ENCODE measurements around the gene DUOXA2. TPM values are rescaled to one million over a fixed set of nuclear protein-coding genes. Genes with fewer than 3 reads are reported as not detected.
"Not testable (repeated sequence)": the region's sequence is repeated elsewhere in the genome, so short reads cannot be mapped to it uniquely, and the experiment has no call there.

The DUOXA2 gene
- polyA plus RNA-seq, 1 donor from 2014 or later = not detected

- Mint-ChIP-seq H3K4me3 (no peak overlapping the region), H3K4me1 (peaks cover 0 to 2% (median 0%) of the 10 kb centered on the region in 3 donors), H3K9me3 (no peaks in the 10 kb centered on the region), H3K27ac (no peak overlapping the region), H3K27me3 (peaks cover 28% of the 10 kb centered on the region), H3K36me3 (peaks cover 2% of the 10 kb centered on the region)
Observed at GRCh38 chr15:45089712-45090373, 24.3 kb upstream of the DUOXA2 start.

- Mint-ChIP-seq H3K27me3 (peaks cover 22% of the 10 kb centered on the region), H3K9me3 (no peaks in the 10 kb centered on the region), H3K27ac (no peak overlapping the region), H3K4me1 (peaks cover 0 to 2% (median 0%) of the 10 kb centered on the region in 3 donors), H3K4me3 (no peak overlapping the region), H3K36me3 (peaks cover 2% of the 10 kb centered on the region)
Observed at GRCh38 chr15:45091161-45091560, 23.0 kb upstream of the DUOXA2 start.

- peaks cover 22% of the 10 kb centered on the region for H3K27me3 Mint-ChIP-seq
Observed at GRCh38 chr15:45091576-45091975, 22.6 kb upstream of the DUOXA2 start.

GRCh38 chr15:45093013-45093412 lies 21.1 kb upstream of the DUOXA2 start:
- no peak overlapping the region for H3K27ac Mint-ChIP-seq
- H3K27me3 Mint-ChIP-seq = peaks cover 22% of the 10 kb centered on the region
- H3K4me1 Mint-ChIP-seq = peaks cover 0 to 2% (median 0%) of the 10 kb centered on the region in 3 donors
- H3K9me3 Mint-ChIP-seq = no peaks in the 10 kb centered on the region
- peaks cover 2% of the 10 kb centered on the region for H3K36me3 Mint-ChIP-seq
- no peak overlapping the region for H3K4me3 Mint-ChIP-seq

More at GRCh38 chr15:45091576-45091975, 22.6 kb upstream of the DUOXA2 start:
- Mint-ChIP-seq H3K27ac (no peak overlapping the region), H3K4me1 (peaks cover 0 to 2% (median 0%) of the 10 kb centered on the region in 3 donors), H3K9me3 (no peaks in the 10 kb centered on the region), H3K36me3 (peaks cover 2% of the 10 kb centered on the region), H3K4me3 (no peak overlapping the region)

DNA sequence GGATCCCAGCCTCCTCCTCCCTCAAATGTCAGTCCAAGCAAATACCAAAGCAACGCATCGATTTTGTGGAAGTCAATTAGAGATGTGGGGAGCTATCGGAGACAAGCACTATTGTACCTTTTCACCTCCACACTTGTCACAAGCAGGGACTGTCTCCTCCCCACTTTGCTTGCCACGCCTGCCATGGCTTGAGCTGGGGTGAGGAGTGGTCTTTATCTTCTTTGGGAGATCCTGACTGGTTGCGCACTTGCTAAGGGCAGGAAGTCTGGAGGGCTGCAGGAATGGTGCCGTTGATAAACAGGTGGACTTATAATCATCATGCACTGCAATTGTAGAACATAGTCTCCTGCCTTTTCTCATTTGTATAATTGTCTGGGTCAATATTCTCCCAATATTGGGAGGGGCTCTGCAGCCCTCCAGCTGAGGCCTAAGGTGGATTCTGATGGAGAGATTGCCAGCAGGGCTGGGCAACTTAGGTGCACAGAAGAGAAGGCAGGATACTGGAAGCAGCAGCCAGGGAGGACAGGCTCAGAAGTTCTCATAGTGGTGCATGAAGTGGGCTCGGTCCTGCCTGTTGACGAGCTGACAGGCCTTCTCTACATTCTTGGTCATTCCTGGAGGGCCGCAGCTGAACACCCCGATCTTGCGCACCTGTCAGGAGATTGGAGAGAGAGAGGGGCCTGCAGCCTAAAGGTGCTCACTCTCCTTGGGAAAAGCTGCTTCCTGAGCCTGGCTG lies 20.3 kb upstream of the DUOXA2 start:
- Mint-ChIP-seq H3K4me3 (no peak overlapping the region), H3K4me1 (peaks cover 0 to 2% (median 0%) of the 10 kb centered on the region in 3 donors), H3K27me3 (peaks cover 22% of the 10 kb centered on the region), H3K36me3 (peaks cover 2% of the 10 kb centered on the region), H3K27ac (no peak overlapping the region), H3K9me3 (no peaks in the 10 kb centered on the region)

DNA sequence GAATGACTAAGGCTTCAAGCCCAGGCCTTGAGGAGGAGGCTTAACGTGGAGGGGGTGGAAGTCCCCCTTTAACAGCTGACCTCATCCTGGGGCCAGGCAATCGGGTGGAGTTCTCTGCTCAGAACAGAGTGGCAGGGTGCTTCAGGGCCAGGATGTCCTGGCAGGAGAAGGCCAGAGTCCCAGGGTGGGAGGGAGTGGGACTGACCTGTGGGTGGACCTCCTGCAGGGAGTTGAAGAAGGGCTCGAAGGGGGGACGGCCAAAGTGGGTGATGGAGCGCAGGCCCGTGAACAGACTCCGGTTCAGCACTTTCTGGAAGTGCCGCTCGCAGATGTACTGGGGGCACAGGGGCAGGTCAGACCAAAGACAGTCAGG lies 19.8 kb upstream of the DUOXA2 start:
- Mint-ChIP-seq H3K27ac (no peak overlapping the region), H3K27me3 (peaks cover 20% of the 10 kb centered on the region), H3K36me3 (peaks cover 2% of the 10 kb centered on the region), H3K4me1 (peaks cover 0 to 2% (median 0%) of the 10 kb centered on the region in 3 donors), H3K4me3 (no peak overlapping the region), H3K9me3 (no peaks in the 10 kb centered on the region)

- peaks cover 17% of the 10 kb centered on the region for H3K27me3 Mint-ChIP-seq
- H3K36me3 Mint-ChIP-seq = peaks cover 2% of the 10 kb centered on the region
- no peak overlapping the region for H3K27ac Mint-ChIP-seq
- H3K4me3 Mint-ChIP-seq = no peak overlapping the region
- H3K9me3 Mint-ChIP-seq = peaks cover 0 to 2% (median 0%) of the 10 kb centered on the region in 3 donors
- H3K4me1 Mint-ChIP-seq = peaks cover 0 to 2% (median 0%) of the 10 kb centered on the region in 3 donors
Observed at GRCh38 chr15:45095661-45096060, 18.5 kb upstream of the DUOXA2 start.

- H3K4me1 Mint-ChIP-seq = no peaks in the 10 kb centered on the region
- no peaks in the 10 kb centered on the region for H3K36me3 Mint-ChIP-seq
- H3K9me3 Mint-ChIP-seq = peaks cover 0 to 2% (median 0%) of the 10 kb centered on the region in 3 donors
- no peak overlapping the region for H3K27ac Mint-ChIP-seq
- peaks cover 12% of the 10 kb centered on the region for H3K27me3 Mint-ChIP-seq
- H3K4me3 Mint-ChIP-seq = no peak overlapping the region
Observed at GRCh38 chr15:45097466-45097865, 16.7 kb upstream of the DUOXA2 start.

DNA sequence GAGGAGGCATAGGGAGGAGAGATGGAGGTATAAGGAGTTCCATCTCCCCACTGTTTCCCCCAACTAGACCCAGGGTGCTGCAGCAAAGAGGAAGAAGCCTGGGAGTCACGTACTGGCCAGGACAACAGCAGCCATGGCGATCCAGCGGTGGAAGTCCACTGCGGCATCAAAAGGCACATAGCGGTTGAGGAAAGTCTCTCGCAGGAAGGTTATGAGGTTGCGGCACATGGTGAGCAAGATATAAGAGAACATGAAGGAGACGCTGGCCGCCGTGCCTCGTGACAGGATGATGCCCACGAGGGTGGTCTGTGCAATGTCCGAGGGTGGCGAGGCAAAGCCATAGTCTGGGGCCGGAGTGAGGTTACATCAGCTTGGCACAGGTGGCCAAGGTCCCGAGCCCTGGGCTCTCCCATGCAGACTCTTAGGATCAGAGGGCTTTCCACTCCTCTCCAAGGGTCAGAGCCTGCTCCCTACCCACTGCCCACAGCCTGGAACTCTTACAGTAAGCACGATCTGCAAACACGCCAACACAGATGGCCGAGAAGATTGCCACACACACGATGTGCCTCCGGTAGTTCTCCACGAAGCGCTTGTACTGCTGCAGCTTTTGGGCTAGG lies 14.5 kb upstream of the DUOXA2 start:
- H3K27ac Mint-ChIP-seq = no peak overlapping the region
- peaks cover 11% of the 10 kb centered on the region for H3K27me3 Mint-ChIP-seq
- H3K4me1 Mint-ChIP-seq = no peaks in the 10 kb centered on the region
- H3K4me3 Mint-ChIP-seq = no peak overlapping the region
- peaks cover 0 to 2% (median 0%) of the 10 kb centered on the region in 3 donors for H3K9me3 Mint-ChIP-seq
- no peaks in the 10 kb centered on the region for H3K36me3 Mint-ChIP-seq

DNA sequence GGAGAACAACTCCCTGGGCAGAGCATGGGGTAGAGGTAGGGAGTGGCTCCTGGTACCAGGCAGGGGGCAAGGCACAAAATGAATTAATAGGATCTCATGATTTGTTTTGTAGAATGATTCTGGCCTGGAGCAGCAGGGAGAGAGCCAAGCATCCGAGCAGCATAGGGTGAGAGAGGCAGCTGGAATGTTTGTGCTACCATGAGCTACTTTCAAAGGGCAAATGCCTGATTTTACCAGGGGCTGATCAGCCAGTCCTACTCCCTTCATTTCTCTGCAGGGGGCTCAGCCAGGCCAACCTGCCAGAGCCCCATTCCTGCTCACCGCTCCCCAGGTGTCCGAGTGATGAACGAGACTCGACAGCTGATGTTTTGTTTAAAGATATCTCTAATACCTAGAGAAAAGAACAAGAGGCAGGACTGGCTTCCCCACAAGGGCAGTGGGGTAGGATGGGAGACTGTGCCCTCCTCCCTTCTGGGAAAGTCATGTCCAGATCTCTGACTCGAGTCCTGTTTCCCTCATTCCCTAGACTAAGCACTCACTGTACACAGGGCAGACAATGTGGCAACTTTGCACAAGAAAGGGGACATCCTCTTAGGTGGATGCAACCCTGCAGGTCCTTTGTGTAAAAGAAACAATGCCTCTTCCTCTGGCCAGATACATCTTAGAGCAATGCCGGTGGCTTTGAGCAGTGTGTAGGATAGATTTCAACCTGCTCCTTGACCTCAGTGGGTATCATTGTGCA lies 13.1 kb upstream of the DUOXA2 start:
- peaks cover 0 to 2% (median 0%) of the 10 kb centered on the region in 3 donors for H3K9me3 Mint-ChIP-seq
- H3K36me3 Mint-ChIP-seq = no peaks in the 10 kb centered on the region
- no peak overlapping the region for H3K4me3 Mint-ChIP-seq
- peaks cover 17% of the 10 kb centered on the region for H3K27me3 Mint-ChIP-seq
- no peak overlapping the region for H3K27ac Mint-ChIP-seq
- no peaks in the 10 kb centered on the region for H3K4me1 Mint-ChIP-seq

- Mint-ChIP-seq H3K27ac (no peak overlapping the region), H3K4me3 (no peak overlapping the region), H3K4me1 (no peaks in the 10 kb centered on the region), H3K36me3 (no peaks in the 10 kb centered on the region), H3K9me3 (peaks cover 0 to 2% (median 0%) of the 10 kb centered on the region in 3 donors), H3K27me3 (peaks cover 17% of the 10 kb centered on the region)
Observed at GRCh38 chr15:45101749-45102148, 12.4 kb upstream of the DUOXA2 start.

DNA sequence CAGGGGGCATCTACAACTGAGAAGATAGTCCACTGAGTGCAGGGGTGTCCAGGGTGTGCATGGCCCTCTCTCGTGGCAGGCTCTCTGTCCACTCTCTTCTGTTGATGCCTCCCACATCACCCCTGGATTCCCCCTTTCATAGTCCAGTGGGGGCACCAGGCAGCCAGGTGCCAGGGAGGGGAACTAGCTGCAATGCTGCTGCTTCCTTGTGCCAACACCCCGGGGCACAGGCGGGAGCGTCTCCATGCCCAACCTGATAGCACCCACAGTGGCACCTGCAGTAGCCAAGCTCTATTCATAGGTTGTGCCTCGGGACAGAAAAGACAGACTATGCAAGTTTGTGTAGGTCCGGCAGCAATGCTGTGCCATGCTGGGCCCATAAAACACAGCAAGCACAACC lies 11.9 kb upstream of the DUOXA2 start:
- H3K4me1 Mint-ChIP-seq = no peaks in the 10 kb centered on the region
- no peak overlapping the region for H3K27ac Mint-ChIP-seq
- peaks cover 17% of the 10 kb centered on the region for H3K27me3 Mint-ChIP-seq
- no peak overlapping the region for H3K4me3 Mint-ChIP-seq
- peaks cover 0 to 2% (median 0%) of the 10 kb centered on the region in 3 donors for H3K9me3 Mint-ChIP-seq
- H3K36me3 Mint-ChIP-seq = no peaks in the 10 kb centered on the region

GRCh38 chr15:45104170-45104569 lies 10.0 kb upstream of the DUOXA2 start:
- not testable (repeated sequence) for H3K27ac Mint-ChIP-seq, H3K4me1 Mint-ChIP-seq, H3K36me3 Mint-ChIP-seq, H3K4me3 Mint-ChIP-seq, H3K9me3 Mint-ChIP-seq
- H3K27me3 Mint-ChIP-seq = peaks cover 21% of the 10 kb centered on the region

DNA sequence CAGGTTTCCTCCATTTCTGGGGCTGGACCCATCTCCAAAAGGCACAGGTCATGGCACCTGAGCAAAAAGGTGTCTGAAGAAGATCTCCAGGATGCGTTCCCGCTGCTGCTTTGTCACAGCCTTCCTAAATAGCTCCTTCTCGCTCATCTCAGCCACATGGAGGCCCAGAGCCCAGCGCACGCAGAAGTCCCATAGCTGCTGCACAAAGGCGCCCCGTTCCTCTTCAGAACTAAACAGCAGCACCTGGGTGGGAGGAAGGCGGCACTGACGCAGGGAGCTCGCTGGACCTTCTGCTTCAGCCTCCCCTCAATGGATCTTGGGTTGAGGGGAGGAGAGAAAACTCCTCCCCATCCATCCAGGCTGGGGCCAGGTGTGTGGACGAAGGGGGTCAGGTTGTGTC lies 8.5 kb upstream of the DUOXA2 start:
- no peaks in the 10 kb centered on the region for H3K36me3 Mint-ChIP-seq
- H3K4me1 Mint-ChIP-seq = no peaks in the 10 kb centered on the region
- peaks cover 32% of the 10 kb centered on the region for H3K27me3 Mint-ChIP-seq
- H3K4me3 Mint-ChIP-seq = no peak overlapping the region
- no peak overlapping the region for H3K27ac Mint-ChIP-seq
- H3K9me3 Mint-ChIP-seq = no peaks in the 10 kb centered on the region
